ENCODE results near the gene RRP8.

The RRP8 gene

GRCh38 chr11:6545917-6546605, 57.4 kb downstream of the RRP8 start:
- H3K4me3 ChIP-seq (ENCODE audit: low read depth, low read length) = no peak overlapping the region
- TF ChIP-seq, protein P1, sequence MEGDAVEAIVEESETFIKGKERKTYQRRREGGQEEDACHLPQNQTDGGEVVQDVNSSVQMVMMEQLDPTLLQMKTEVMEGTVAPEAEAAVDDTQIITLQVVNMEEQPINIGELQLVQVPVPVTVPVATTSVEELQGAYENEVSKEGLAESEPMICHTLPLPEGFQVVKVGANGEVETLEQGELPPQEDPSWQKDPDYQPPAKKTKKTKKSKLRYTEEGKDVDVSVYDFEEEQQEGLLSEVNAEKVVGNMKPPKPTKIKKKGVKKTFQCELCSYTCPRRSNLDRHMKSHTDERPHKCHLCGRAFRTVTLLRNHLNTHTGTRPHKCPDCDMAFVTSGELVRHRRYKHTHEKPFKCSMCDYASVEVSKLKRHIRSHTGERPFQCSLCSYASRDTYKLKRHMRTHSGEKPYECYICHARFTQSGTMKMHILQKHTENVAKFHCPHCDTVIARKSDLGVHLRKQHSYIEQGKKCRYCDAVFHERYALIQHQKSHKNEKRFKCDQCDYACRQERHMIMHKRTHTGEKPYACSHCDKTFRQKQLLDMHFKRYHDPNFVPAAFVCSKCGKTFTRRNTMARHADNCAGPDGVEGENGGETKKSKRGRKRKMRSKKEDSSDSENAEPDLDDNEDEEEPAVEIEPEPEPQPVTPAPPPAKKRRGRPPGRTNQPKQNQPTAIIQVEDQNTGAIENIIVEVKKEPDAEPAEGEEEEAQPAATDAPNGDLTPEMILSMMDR (IDR thresholded peaks at IDR 0.05; ENCODE audit: borderline replicate concordance, insufficient read depth, low read depth, low read length) = no peak
